Left cardiac atrium (tissue), 4 donors: ENCODE data around the gene HIPK2. TPM values are rescaled to one million over a fixed set of nuclear protein-coding genes. Genes with fewer than 3 reads are reported as not detected.

Experiments
- ATAC-seq, 2 donors: fragments of 200-7000 bp; cut with Tn5 transposase; one replicate each; pipeline ENCODE4 v1.9.1; 2020; ENCODE audit warnings: mild to moderate bottlenecking in 2 of 2, moderate library complexity in 2 of 2
- DNase-seq: peaks from one replicate; pipeline ENCODE4 v3.0.0-alpha.2; 2020
- intact Hi-C, 2 donors: fragments of 100-400 bp; cut with DNase I; formaldehyde crosslinking; loops; one replicate each; pipeline versions ENCODE4 v1.14.1 to v1.15.1; 2022 to 2023
- total RNA-seq, 2 donors: library from RNA; stranded (reverse); fragmentation: NEBNext Ultra II Directional; extraction: Animal tissue kit (Norgen Biotek cat#: 25700); gene quantifications; one replicate each; pipeline ENCODE4 v1.2.1, GENCODE V29; 2021
- donor health status: DM: no; HTN: yes; CAD: no.
- donor health status: DM: no; HTN: yes; CAD: no; lungs with severe emphysema.
- donor health status: DM: yes; HTN: yes; CAD: no.
- donor health status: Dilated cardiomyopathy.

The HIPK2 gene
- total RNA-seq, 2 donors from 2014 or later: 123 to 139 TPM

- no peak for ATAC-seq
- no peak for DNase-seq
- intact Hi-C loops: no loop called here
These were observed 253.6 kb downstream of the HIPK2 start for GRCh38 chr7:139523968-139524815.

GRCh38 chr7:139523199-139523941 is 254.4 kb downstream of the HIPK2 start, which contains the start of gene CLEC2L:
Gene CLEC2L (plus strand): TSS chr7:139523685. CDS start chr7:139523928, 243 bp downstream.
- intact Hi-C loops: no loop called here
- ATAC-seq: peak; percentile 32 to 41
- DNase-seq: no peak

- DNase-seq: no peak
- no peak for ATAC-seq
- intact Hi-C loops: no loop called here
These were observed 255.0 kb downstream of the HIPK2 start for GRCh38 chr7:139522830-139523198.

- ATAC-seq: no peak
- intact Hi-C loops: no loop called here
These were observed 256.4 kb downstream of the HIPK2 start for GRCh38 chr7:139521439-139521838.

GRCh38 chr7:139515266-139515665 is 262.5 kb downstream of the HIPK2 start:
- no peak for ATAC-seq
- DNase-seq: no peak

More at GRCh38 chr7:139521439-139521838, 256.4 kb downstream of the HIPK2 start:
- no peak for DNase-seq

More at GRCh38 chr7:139515266-139515665, 262.5 kb downstream of the HIPK2 start:
- intact Hi-C loops: no loop called here

Other genes with a start within 250 kb of the HIPK2 start
- 10 to 100 TPM in 1 of 2 donors, 1 to 10 TPM in 1; 10.0 to 11.3 TPM for gene TBXAS1, start 51.3 kb upstream of the HIPK2 start, total RNA-seq